NCI-H1417 (cell line): ENCODE data around the gene TXNRD3.
"Not testable (repeated sequence)": the region's sequence is repeated elsewhere in the genome, so short reads cannot be mapped to it uniquely, and the experiment has no call there.

Source experiments
- DNase-seq, 3 experiments: peaks; one replicate each; lab custom pipeline; 2025; lab: John Stamatoyannopoulos, UW

The TXNRD3 gene

DNA sequence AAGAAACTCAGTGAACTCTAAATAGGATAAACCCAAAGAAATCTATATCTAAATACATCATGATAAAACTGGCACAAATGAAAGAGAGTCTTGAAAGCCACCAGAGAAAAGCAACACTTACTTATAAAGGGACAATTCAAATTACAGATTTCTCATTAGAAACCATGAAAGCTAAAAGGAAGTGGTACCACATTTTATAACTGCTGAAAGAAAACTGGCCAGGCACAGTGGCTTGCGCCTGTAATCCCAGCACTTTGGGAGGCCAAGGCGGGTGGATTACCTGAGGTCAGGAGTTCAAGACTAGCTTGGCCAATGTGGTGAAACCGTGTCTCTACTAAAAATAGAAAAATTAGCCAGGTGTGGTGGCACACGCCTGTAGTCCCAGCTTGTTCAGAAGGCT lies 59.4 kb downstream of the TXNRD3 start:
- DNase-seq = not testable (repeated sequence)

DNA sequence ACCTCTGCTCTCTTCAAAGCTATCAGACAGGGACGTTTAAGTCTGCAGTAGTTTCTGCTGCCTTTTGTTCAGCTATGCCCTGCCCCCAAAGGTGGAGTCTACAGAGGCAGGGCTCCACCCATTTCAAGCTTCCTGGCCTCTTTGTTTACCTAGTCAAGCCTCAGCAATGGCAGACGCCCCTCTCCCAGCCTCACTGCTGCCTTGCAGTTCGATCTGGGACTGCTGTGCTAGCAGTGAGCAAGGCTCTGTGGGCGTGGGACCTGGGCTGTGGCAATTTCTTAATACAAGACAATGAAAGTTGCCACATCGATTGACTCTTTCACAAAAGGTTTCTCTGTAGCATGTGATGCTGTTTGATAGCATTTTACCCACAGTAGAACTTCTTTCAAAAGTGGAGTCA lies 63.4 kb downstream of the TXNRD3 start:
- not testable (repeated sequence) for DNase-seq

DNA sequence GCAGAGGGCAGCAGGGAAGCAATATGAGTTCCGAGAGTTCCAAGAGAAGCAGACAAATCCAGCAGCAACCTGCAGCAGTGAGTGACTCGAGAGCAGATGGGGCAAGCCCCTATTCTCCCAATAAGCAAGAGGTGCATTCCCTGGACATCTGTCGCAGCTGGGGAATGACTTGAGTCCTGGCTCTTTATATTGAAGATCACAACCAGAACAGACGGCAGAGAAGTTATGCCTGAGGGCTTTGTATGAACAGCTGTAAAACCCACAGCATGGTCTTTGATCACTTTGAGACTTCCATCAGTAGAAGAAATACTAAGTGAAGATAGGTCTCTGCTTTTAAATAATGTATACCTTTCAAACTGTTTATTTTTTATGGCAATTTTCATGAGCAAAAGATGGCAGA lies 72.6 kb downstream of the TXNRD3 start:
- no peak for DNase-seq

DNA sequence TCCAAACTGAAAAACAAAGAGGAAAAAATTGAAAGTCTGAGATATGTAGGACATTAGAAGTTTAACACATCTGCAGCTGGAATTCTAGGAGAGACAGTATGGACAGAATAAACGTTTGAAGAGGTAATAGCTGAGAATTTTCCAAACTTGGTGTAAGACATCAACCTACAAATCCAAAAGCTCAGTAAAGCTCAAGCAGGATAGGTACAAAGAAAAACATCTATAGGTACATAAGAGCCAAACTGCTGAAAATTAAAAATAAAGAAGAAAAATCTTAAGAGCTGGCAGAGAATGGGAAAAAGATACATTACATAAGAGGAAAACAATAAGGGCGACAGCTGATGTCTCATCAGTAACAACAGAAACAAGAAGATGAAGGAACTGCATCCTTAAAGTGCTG lies 73.4 kb downstream of the TXNRD3 start:
- no peak for DNase-seq

DNA sequence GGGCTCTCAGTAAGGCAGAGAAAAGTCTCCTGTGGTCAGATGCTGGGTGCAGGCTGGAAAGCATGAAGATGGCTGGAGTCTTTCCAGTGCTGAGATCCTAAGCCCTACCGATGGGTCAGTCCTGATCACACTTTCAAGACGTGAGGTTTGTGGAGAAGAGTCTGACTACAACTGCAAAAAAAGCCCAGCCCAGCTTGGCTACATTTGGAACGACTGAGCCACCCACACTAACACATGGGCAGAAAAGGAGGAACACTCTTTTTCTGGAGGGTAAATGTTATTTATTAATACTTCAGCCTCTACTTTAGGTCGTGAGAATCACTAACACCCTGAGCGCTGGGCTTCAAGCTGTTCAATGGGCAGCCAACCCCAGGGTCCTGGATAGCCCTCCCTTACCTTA lies 74.2 kb downstream of the TXNRD3 start:
- no peak for DNase-seq

DNA sequence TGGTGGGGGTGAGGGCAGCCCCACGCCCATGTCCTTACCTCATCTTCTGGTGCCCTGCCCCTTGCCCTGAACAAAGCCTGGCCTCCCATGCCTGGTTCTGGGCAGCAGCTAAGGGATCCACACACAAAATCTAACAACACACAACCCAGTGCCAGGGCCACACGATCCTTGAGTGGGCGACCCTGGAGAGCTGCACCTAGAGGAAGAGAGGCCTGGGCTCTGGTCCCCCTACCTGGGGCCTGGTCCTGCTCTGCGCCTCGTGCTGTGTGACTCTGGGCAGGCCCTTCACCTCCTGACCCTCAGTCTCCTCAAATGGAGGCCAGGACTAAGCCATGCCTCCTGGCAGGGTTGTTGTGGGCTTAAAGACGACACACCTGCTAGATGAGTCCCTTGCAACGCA lies 76.2 kb downstream of the TXNRD3 start:
- no peak for DNase-seq

DNA sequence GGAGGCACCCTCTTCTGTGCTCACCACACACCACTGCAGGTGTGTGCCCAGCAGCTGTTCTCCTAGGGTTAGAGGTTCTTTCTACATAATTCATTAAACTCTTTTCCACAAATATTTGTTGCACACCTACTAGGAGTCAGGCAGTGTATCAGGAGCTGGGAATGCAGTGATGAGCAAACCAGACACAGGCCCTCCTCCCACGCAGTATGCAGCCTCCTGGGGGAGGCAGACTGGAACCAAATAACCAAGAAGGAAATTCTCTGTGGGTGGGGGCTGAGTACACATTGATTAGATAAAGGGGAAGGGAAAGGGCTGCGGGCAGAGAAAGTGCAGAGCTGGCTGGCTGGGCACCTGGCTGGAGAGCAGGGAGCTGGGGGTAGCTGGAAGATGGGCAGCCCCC lies 77.7 kb downstream of the TXNRD3 start:
- no peak for DNase-seq

DNA sequence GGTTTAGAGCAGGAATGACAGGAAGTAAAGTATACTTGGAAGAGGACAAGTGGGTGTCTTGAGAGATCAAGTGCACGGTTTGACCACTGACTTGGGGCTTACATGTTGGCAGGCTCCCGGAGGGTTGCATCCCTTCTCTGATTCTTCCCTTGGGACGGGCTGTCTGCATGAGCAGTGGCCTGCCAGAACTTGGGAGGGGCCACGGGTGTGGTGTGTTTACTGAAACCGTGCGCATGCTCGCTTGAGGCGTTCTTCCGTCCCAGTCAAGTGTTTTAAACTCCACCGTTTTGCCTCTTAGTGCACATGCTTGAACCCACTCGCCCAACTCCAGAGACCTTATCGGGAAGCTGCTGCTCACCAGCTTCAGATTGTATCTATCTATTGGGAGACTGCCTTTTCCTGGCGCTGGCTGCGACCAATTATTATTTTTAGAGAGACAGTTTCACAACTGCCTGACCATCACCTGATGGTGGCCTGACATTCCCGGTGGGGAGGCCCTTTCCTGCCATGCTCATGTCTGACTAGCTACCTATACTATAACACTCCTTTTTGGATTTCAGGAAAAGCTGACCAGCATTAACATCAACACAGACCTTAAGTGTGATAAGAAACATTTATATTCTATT lies 81.3 kb downstream of the TXNRD3 start:
- DNase-seq = peak in 1 of 3 experiments; percentile 72

DNA sequence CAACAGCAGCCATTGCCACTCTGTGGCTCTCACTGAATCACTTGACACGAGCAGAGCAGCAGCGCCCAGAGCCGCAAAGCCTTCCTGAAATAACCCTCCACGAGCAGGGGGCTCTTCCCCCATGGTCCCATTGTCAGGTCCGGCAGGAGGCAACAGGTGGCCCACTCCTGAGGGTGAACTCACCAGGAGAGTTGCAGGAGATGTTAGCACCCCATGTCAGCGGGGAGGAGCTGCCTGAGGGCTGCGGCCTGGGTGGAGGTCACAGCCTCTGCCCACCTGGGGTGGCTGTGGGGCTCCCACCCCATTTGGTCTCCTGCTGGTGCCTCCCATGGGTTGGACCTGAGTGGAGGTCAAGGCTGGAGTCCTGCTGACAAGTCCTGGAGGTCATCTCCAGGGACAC lies 83.8 kb downstream of the TXNRD3 start:
- no peak for DNase-seq

DNA sequence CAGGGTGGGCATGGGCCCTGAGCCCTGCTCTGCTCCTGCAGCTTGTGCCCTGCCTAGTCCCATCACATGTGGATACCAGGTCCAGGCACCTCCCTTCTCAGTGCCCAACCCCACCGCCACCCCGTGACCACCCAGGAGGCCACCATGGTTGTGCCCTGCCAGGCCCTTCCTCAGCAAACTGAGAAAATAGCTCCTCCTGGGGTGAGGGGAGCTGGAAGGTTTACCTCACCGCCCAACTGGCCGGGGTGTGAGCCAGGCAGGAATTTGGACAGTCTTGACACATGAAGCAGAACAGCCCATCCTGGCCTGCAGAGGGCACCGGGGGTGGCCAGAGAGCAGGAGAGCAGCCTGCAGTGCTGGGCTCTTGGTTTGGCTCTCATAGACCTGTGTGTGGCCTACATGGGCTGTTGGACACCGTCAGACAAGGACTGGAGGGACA lies 84.8 kb downstream of the TXNRD3 start:
- no peak for DNase-seq

DNA sequence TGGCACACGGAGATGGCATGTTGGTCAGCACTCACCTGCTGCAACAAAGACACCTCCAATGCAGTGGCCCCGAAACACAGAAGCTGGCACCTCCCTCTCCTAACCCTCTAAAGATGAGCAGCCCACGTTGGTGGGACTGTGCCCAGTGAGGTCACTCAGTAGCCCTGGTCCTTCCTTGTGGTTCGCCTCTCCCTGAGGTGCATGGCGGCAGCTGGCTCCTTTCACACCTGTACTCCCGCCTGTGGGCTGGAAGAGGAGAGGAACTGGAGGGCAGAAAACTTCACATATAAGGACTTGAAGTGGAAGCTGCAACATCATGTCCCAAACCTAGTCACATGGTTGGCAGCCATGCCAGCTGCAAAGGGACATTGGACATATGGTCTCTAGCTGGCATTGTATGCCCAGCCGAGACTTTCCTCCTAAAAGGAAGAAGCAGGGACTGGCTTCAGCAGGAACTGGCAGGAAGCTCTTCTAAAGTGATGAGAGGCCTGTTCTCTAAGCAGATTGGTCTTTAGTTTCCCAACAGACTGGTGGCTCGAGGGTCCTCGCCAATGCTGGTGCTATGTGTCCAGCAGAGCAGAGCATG lies 85.4 kb downstream of the TXNRD3 start:
- DNase-seq = no peak

DNA sequence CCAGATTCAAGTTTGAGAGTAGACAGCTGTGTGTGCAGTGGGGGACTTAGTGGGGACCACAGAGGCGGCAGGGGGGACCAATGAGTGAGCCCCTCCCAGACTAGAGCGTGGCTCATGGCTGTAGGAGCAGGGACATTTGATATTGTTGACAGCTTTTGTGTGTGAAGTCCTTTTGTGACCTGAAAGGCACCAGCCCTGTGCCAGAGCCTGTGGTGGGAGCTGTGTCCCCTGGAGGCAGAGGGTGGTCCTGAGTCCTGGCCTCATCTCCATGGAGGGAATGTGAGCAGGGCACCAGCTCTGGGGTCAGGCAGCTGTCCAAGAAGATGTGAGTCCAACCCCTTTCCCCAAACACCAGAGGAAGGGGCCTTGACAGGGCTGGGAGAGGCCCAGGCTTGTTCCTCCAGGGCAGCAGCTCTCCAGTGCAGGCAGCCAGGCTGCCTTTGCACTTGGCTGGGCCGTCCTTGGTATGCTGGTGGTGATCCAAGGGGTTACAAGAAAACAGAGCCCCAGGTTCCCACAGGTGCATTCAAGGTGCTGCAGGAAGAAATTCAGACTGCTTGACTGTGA lies 86.1 kb downstream of the TXNRD3 start:
- no peak for DNase-seq

DNA sequence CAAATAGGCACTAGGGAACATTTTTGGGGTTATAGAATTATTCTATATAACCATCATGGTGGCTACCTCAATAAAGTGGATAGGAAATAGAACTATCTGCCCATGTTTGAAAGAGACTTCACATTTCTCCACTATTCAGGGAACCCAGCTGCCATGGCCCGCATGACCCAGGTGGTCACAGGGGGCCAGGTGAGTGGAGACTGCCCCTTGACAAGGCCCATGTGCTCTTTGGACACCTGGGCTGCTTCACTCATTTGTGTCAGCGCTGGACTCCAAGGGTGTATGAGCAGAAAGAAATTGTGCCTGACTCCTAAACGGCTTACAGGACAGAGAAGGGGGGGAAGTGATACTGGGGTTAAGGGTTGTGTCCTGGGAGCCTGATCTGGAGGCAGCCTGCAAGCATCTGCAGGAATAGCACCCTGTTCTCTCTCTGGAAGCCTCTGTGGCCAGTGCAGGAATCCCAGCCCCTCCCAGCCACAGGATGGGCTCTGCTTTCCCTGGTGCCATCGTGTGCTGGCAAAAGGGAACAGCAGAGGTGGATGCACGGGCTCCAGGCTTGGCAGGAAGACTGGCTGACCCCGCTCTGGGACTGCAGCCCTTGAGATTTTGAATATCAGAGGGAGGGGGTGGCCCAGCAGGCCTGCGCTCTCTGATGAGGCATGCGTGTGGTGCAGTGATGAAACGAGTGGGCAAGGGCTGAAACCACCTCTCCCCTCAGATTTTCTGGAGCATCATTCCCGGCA lies 87.1 kb downstream of the TXNRD3 start:
- DNase-seq = no peak

DNA sequence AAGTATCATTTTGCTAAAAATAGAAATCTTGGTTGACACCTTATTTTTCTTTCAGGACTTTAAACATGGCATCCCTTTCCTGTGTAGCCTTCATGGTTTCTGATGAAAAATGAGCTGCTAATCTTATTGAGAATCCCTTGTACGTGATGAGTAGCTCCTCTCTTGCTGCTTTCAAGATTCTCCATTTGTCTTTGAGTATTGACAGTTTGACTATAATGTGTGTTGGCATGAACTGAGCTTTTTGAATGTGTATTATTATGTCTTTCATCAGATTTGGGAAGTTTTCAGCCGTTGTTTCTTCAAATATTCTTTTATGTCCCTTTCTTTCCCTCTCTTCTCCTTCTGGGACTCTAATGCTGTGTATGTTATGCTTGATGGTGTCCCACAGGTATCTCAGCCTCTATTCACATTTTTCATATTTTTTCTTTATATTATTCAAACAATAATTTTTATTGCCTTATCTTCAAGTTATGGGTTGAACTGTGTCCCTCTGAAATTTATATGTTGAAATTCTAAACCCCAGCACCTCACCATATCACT lies 92.1 kb downstream of the TXNRD3 start:
- DNase-seq = no peak

DNA sequence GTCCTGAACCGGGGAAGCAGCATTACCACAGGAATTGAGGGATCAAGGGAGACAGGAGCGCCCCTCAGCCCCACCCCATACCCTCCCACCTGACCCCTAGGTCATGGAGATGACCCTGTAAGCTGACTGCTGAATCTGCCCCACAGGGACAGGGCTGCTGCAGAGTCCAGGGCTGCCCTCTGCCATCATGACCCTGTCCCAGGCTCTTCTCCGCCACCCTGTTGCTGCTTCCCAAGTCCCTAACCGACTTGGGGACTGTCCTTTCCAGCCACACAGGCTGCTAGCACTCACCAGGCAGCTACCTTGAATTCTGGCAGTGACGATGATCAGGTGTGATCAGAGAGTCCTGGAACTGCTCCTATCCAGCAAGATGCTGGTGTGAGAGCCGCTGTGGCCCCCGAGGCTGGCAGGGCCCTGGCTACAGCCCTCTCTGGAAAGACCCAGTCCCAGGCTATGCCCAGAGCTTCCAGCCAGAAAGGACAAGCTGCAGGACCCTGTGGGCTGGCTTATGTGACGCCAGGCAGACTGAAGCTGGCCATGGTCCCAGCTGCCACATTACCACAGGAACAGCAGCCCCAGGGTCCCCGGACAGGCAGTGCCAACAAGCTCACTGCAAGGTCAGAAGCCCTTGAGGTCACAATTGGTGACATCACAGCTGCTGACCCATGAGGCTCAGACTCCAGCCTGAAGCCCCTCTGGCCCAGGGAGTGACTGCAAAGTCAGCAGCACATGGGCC lies 96.4 kb downstream of the TXNRD3 start, which contains the start of gene C3orf22:
Gene C3orf22, minus strand, starts transcription at position 597 of the 736 bp plus-strand sequence. CDS start 5,542 bp downstream, outside the sequence.
- no peak for DNase-seq

DNA sequence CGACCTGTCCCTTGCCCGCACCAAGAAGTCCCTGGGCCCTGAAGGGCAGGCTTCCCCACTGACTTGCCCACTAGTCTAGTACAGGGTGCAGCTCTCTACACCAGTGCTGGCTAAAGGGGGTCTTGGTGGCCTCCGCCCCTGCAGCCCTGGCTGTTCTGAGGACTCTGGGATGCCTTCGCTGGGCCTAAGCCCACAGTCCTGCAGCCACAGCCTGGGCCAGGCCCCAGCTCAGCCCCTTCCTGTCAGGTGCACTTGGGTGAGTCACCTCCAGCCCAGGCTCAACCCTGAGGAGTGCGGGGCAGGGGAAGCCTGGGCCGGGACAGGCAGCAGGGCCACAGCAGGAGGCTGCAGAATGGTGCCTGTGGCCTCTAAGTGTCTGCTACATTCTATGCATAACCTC lies 97.2 kb downstream of the TXNRD3 start:
- no peak for DNase-seq

DNA sequence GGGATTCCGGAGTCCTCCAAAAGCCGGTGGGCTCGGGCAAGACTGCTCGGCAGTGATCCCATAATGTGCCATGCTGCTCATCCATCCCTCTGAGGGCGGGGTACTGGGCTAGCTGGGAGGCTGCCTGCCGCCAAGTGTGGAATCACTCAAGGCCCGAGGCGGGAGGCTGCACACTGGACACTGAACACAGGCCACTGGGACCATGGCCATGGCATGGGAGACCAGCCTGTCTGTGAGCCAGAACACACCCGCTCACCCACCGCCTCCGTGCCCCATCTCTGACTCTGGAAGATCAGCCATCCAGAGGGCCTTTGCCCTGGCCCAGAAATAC lies 97.5 kb downstream of the TXNRD3 start:
- no peak for DNase-seq
